Adrenal gland (tissue), 12 donors: Measurements from ENCODE around the gene TUBB2B. TPM values are rescaled to one million over a fixed set of nuclear protein-coding genes. Genes with fewer than 3 reads are reported as not detected.
"Not testable (repeated sequence)": the region's sequence is repeated elsewhere in the genome, so short reads cannot be mapped to it uniquely, and the experiment has no call there.

Source experiments
- DNase-seq, 7 donors: peaks; one replicate each; pipeline ENCODE4 v3.0.0-alpha.2; 2019 to 2020
- H3K27ac ChIP-seq, 5 donors: fragments of 200-600 bp; sonication (generic) in 4 of 5; 1 replicate in 3 of 5; 2 replicates in 2 of 5; pipeline versions ENCODE4 v1.5.1 to v1.8.0; 2016 to 2020; ENCODE audit warnings: mild to moderate bottlenecking in 1 of 5
- H3K27me3 ChIP-seq: fragments of 200-600 bp; 2 replicates; pipeline ENCODE4 v1.8.0; 2021
- H3K36me3 ChIP-seq, 2 donors: fragments of 200-600 bp; replicated peaks in 1 of 2; 1 replicate in 1 of 2; 2 replicates in 1 of 2; pipeline versions ENCODE4 v1.5.1 to v1.8.0; 2018 to 2022
- H3K4me1 ChIP-seq, 2 donors: fragments of 200-600 bp; replicated peaks in 1 of 2; 1 replicate in 1 of 2; 2 replicates in 1 of 2; pipeline versions ENCODE4 v1.5.1 to v1.8.0; 2018 to 2021
- H3K4me3 ChIP-seq, 4 donors: fragments of 200-600 bp; sonication (generic) in 3 of 4; one replicate each; pipeline ENCODE4 v1.5.1; 2016 to 2018
- H3K9me3 ChIP-seq, 3 donors: fragments of 200-600 bp; sonication (generic) in 1 of 3; replicated peaks in 1 of 3; 1 replicate in 2 of 3; 2 replicates in 1 of 3; pipeline versions ENCODE4 v1.5.1 to v1.8.0; 2016 to 2021
- CTCF ChIP-seq, 6 experiments: fragments of 450-650 bp in 4 of 6; fragments of 200-600 bp in 2 of 6; sonication (generic) in 1 of 6; IDR thresholded peaks; 1 replicate in 5 of 6; 2 replicates in 1 of 6; pipeline versions ENCODE4 v1.5.1 to v1.8.0; 2016 to 2021; ENCODE audit warnings: antibody characterized with exemption in 6 of 6, mild to moderate bottlenecking in 2 of 6, moderate library complexity in 1 of 6
- POLR2A ChIP-seq, 2 donors: fragments of 450-650 bp; IDR thresholded peaks; one replicate each; pipeline ENCODE4 v1.6.1; 2017; ENCODE audit warnings: antibody characterized with exemption in 2 of 2, mild to moderate bottlenecking in 2 of 2, moderate library complexity in 1 of 2
- WGBS, 4 donors: extraction: QIAGEN DNeasy Blood & Tissue Kit in 2 of 4; methylation state at CpG; one replicate each; pipeline versions ENCODE4 v1.1.5 to v1.1.7; 2013 to 2017; 5-methylcytosine and 5-hydroxymethylcytosine counted together
- intact Hi-C, 2 donors: fragments of 100-400 bp; cut with DNase I; formaldehyde crosslinking; loops; one replicate each; pipeline versions ENCODE4 v1.14.1 to v1.15.0; 2022 to 2023
- polyA plus RNA-seq, 3 donors: library from polyadenylated mRNA; stranded (reverse); fragments of 200-250 nt in 2 of 3; fragments of 350-450 nt in 1 of 3; fragmentation: Illumina TruSeq in 1 of 3; extraction: RNeasy Lipid Tissue Mini Kit (QIAGEN cat#74804) in 1 of 3; gene quantifications; one replicate each; pipeline ENCODE4 v1.2.3, GENCODE V29; 2013 to 2014
- total RNA-seq, 9 donors: library from RNA; depleted of rRNA in 4 of 9; stranded (reverse); fragments of >200 nt in 4 of 9; fragments of 120-200 nt in 1 of 9; fragmentation: NEBNext Ultra II Directional in 1 of 9; extraction: Animal tissue kit (Norgen Biotek cat#: 25700) in 1 of 9; gene quantifications; one replicate each; pipeline versions ENCODE4 v1.1.0 to v1.2.4, GENCODE V29; 2013 to 2023
- donor health status: healthy with polysubstance abuse.
- donor health status: Bipolar disorder and iron deficiency.
- donor health status: DM: yes; HTN: yes; CAD: no.
- donor health status: DM: no; HTN: no; CAD: no.
- donor health status: DM: no; HTN: no; CAD: no.
- donor health status: DM: yes; HTN: yes; CAD: no.

The TUBB2B gene
- total and polyA plus RNA-seq, 12 donors: 0.98 to 37.3 (median 2.1) TPM; not detected in 1

GRCh38 chr6:3201388-3201787, 26.1 kb downstream of the TUBB2B start:
- no peak for TF ChIP-seq CTCF (IDR thresholded peaks at IDR 0.05)
- no peak for TF ChIP-seq POLR2A (IDR thresholded peaks at IDR 0.05)
- WGBS, 4 donors: 87 to 96% (median 94%) methylated on average over 2 of the region's 2 CpGs
- Histone ChIP-seq H3K4me1 (no peaks in the 10 kb centered on the region), H3K27ac (no peak overlapping the region), H3K36me3 (no peaks in the 10 kb centered on the region), H3K9me3 (no peaks in the 10 kb centered on the region), H3K4me3 (no peak overlapping the region), H3K27me3 (no peaks in the 10 kb centered on the region)
- no peak for DNase-seq
- intact Hi-C loops: no loop called here

GRCh38 chr6:3200682-3201081, 26.8 kb downstream of the TUBB2B start:
- Histone ChIP-seq H3K4me1 (no peaks in the 10 kb centered on the region), H3K36me3 (no peaks in the 10 kb centered on the region), H3K9me3 (no peaks in the 10 kb centered on the region), H3K4me3 (no peak overlapping the region), H3K27ac (no peak overlapping the region), H3K27me3 (no peaks in the 10 kb centered on the region)
- TF ChIP-seq CTCF (IDR thresholded peaks at IDR 0.05) (no peak), POLR2A (IDR thresholded peaks at IDR 0.05) (no peak)
- no peak for DNase-seq
- intact Hi-C loops: no loop called here

- DNase-seq: no peak
- intact Hi-C loops: no loop called here
- H3K4me1 ChIP-seq: no peaks in the 10 kb centered on the region
- H3K27me3 ChIP-seq: no peaks in the 10 kb centered on the region
- no peak for TF ChIP-seq POLR2A (IDR thresholded peaks at IDR 0.05)
- TF ChIP-seq CTCF (IDR thresholded peaks at IDR 0.05): no peak
- H3K4me3 ChIP-seq: no peak overlapping the region
- H3K27ac ChIP-seq: no peak overlapping the region
- no peaks in the 10 kb centered on the region for H3K9me3 ChIP-seq
- H3K36me3 ChIP-seq: no peaks in the 10 kb centered on the region
- 71 to 92% (median 79%) methylated on average over 5 of the region's 5 CpGs for WGBS, 4 donors
Observed at GRCh38 chr6:3199382-3199781, 28.1 kb downstream of the TUBB2B start.

- H3K27ac ChIP-seq, H3K4me1 ChIP-seq, intact Hi-C loops, H3K9me3 ChIP-seq, H3K27me3 ChIP-seq, DNase-seq, H3K36me3 ChIP-seq, H3K4me3 ChIP-seq: not testable (repeated sequence)
- 72 to 85% (median 77%) methylated on average over 2 to 4 of the region's 5 CpGs for WGBS, 4 donors
Observed at GRCh38 chr6:3197734-3198133, 29.7 kb downstream of the TUBB2B start.

- Histone ChIP-seq H3K27ac (no peak overlapping the region), H3K4me3 (no peak overlapping the region), H3K27me3 (no peaks in the 10 kb centered on the region), H3K4me1 (no peaks in the 10 kb centered on the region), H3K36me3 (no peaks in the 10 kb centered on the region), H3K9me3 (no peaks in the 10 kb centered on the region)
- no peak for TF ChIP-seq POLR2A (IDR thresholded peaks at IDR 0.05)
- TF ChIP-seq CTCF (IDR thresholded peaks at IDR 0.05): no peak
- WGBS, 4 donors: 76 to 82% (median 81%) methylated on average over 5 of the region's 5 CpGs
- intact Hi-C loops: no loop called here
- DNase-seq: no peak
Observed at GRCh38 chr6:3196770-3197169, 30.7 kb downstream of the TUBB2B start.
